K562 (cell line): ENCODE data around the gene SOX15. TPM values are rescaled to one million over a fixed set of nuclear protein-coding genes. Genes with fewer than 3 reads are reported as not detected.

Experiments
- CHCHD3 ChIP-seq: fragments of 250-450 bp; sonication (Bioruptor Pico); IDR thresholded peaks from 2 replicates; pipeline ENCODE4 v2.1.2; 2022; ENCODE audit warnings: mild to moderate bottlenecking
- CREM ChIP-seq: IDR thresholded peaks from 2 replicates; pipeline ENCODE4 v1.6.1; 2014; ENCODE audit warnings: antibody characterized with exemption, low read depth
- FOXJ2 ChIP-seq: fragments of 200-800 bp; sonication (Bioruptor generic); IDR thresholded peaks from 2 replicates; pipeline ENCODE4 v1.6.1; 2016; ENCODE audit warnings: missing genetic modification characterization, missing compliant biosample characterization
- HCFC1 ChIP-seq: IDR thresholded peaks from 2 replicates; pipeline ENCODE4 v1.6.1; 2012; ENCODE audit warnings: low read depth, low read length, improper control_type of control experiment
- KLF16 ChIP-seq: IDR thresholded peaks from 2 replicates; pipeline ENCODE4 v1.6.1; 2016; ENCODE audit warnings: antibody characterized with exemption
- NCOR1 ChIP-seq: fragments of 450-650 bp; IDR thresholded peaks from 2 replicates; pipeline ENCODE4 v1.6.1; 2016; ENCODE audit warnings: mild to moderate bottlenecking, moderate library complexity
- PHB ChIP-seq: fragments of 250-450 bp; sonication (Bioruptor Pico); IDR thresholded peaks from 2 replicates; pipeline ENCODE4 v1.5.0; 2021
- SIN3B ChIP-seq: fragments of 450-650 bp; IDR thresholded peaks from 2 replicates; pipeline ENCODE4 v1.6.1; 2017; ENCODE audit warnings: low read depth, mild to moderate bottlenecking, moderate library complexity
- SUPT5H ChIP-seq: fragments of 450-650 bp; IDR thresholded peaks from 2 replicates; pipeline ENCODE4 v1.6.1; 2016
- ZNF217 ChIP-seq: sonication (generic); formaldehyde crosslinking; IDR thresholded peaks from 2 replicates; pipeline ENCODE4 v1.8.0; 2022; ENCODE audit warnings: mild to moderate bottlenecking, missing genetic modification reagents
- polyA plus RNA-seq, 8 experiments: library from polyadenylated mRNA; depleted of rRNA in 4 of 8; stranded (reverse) in 5 of 8; unstranded in 3 of 8; fragments of >200 nt; fragmentation: Nextera tagmentation in 2 of 8; fragmentation: Illumina TruSeq in 1 of 8; extraction: Ambion mirVana in 2 of 8; extraction: Trizol in 1 of 8; gene quantifications; 2 replicates each; pipeline versions ENCODE4 v1.2.1 to v1.2.3, GENCODE V29; 2011 to 2014; ENCODE audit warnings: inconsistent platforms in 1 of 8, missing spikeins in 1 of 8
- total RNA-seq, 7 experiments: library from RNA; depleted of rRNA in 6 of 7; stranded (reverse); fragments of >200 nt in 6 of 7; fragmentation: Illumina TruSeq in 2 of 7; extraction: Trizol in 2 of 7; gene quantifications; 2 replicates each; pipeline versions ENCODE4 v1.2.1 to v1.2.3, GENCODE V29; 2011 to 2021; ENCODE audit warnings: low replicate concordance in 1 of 7
- TF ChIP-seq, protein P1 (sequence below): fragments of 250-450 bp; sonication (Bioruptor Pico); IDR thresholded peaks from 2 replicates; pipeline ENCODE4 v1.4.0; 2020; ENCODE audit warnings: mild to moderate bottlenecking
- TF ChIP-seq, protein P2 (sequence below): fragments of 450-650 bp; IDR thresholded peaks from 2 replicates; pipeline ENCODE4 v1.6.1; 2017; ENCODE audit warnings: mild to moderate bottlenecking, moderate library complexity
- TF ChIP-seq, protein P3 (sequence below): fragments of 250-450 bp; sonication (Bioruptor Pico); IDR thresholded peaks from 2 replicates; pipeline ENCODE4 v1.5.0; 2021
- TF ChIP-seq, protein P4 (sequence below): sonication (generic); formaldehyde crosslinking; IDR thresholded peaks from 2 replicates; pipeline ENCODE4 v1.8.1; 2023; ENCODE audit warnings: mild to moderate bottlenecking, missing genetic modification reagents
- TF ChIP-seq, protein P5 (sequence below): sonication (generic); formaldehyde crosslinking; IDR thresholded peaks from 2 replicates; pipeline ENCODE4 v1.8.0; 2022; ENCODE audit warnings: missing genetic modification reagents, mild to moderate bottlenecking, borderline replicate concordance
- TF ChIP-seq, protein P6 (sequence below), 2 experiments: fragments of 450-650 bp; conservative IDR thresholded peaks; 2 replicates each; pipeline ENCODE4 v1.6.1; 2017; ENCODE audit warnings: mild to moderate bottlenecking in 2 of 2, moderate library complexity in 2 of 2
- TF ChIP-seq, protein P7 (sequence below): fragments of 450-650 bp; IDR thresholded peaks from 2 replicates; pipeline ENCODE4 v1.6.1; 2016; ENCODE audit warnings: borderline replicate concordance

SOX15 gene
- total and polyA plus RNA-seq, 9 of the 15 experiments (the other 6 are each of a cell fraction or from before 2014, with no cell fraction given): 0.07 to 0.33 (median 0.19) TPM; not detected in 5

DNA sequence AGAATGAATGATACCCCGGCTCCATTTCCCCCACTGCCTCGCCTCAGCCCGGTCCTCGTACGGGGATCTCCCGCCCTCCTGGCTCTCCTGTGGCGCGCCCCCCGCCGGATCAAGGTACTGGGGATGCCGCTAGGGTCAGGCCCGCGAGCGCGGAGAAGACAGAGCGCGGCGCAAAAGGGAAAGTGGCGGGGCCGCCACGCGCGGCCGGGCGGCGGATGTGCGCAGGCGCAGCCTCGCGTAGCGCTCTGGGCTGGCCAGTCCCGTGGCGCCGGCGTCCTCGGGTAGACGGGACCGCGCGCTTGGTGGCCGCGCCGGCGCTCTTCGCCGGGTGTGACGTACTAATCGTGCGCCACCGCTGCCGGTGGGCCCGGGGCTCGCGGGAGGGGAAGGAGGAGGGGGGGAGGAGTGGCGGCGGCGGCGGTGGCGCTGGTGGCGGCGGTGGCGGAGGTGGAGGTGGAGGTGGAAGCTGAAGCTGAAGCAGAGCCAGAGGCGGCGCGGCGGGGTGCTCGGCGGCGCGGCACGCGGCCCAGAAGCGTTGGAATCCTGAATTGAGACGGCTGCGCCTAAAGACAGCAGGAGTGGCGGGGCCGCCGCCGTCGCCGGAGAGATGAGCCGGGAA lies 28.2 kb downstream of the SOX15 start, which contains the start of gene SENP3 (continued):
- TF ChIP-seq PHB (CRISPR knock-in tag) (no peak), FOXJ2 (tag) (no peak), CREM (peak; percentile 98), KLF16 (no peak), SIN3B (peak; percentile 75), NCOR1 (no peak), HCFC1 (peak; percentile 73), CHCHD3 (CRISPR knock-in tag) (no peak), ZNF217 (CRISPR knock-in tag) (no peak), SUPT5H (peak; percentile 70; the same call in 1 of the 2 replicates)
- TF ChIP-seq, protein P1, sequence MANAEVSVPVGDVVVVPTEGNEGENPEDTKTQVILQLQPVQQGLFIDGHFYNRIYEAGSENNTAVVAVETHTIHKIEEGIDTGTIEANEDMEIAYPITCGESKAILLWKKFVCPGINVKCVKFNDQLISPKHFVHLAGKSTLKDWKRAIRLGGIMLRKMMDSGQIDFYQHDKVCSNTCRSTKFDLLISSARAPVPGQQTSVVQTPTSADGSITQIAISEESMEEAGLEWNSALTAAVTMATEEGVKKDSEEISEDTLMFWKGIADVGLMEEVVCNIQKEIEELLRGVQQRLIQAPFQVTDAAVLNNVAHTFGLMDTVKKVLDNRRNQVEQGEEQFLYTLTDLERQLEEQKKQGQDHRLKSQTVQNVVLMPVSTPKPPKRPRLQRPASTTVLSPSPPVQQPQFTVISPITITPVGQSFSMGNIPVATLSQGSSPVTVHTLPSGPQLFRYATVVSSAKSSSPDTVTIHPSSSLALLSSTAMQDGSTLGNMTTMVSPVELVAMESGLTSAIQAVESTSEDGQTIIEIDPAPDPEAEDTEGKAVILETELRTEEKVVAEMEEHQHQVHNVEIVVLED (CRISPR knock-in tag): peak; percentile 74
- TF ChIP-seq, protein P2, sequence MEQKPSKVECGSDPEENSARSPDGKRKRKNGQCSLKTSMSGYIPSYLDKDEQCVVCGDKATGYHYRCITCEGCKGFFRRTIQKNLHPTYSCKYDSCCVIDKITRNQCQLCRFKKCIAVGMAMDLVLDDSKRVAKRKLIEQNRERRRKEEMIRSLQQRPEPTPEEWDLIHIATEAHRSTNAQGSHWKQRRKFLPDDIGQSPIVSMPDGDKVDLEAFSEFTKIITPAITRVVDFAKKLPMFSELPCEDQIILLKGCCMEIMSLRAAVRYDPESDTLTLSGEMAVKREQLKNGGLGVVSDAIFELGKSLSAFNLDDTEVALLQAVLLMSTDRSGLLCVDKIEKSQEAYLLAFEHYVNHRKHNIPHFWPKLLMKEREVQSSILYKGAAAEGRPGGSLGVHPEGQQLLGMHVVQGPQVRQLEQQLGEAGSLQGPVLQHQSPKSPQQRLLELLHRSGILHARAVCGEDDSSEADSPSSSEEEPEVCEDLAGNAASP: no peak
- TF ChIP-seq, protein P3, sequence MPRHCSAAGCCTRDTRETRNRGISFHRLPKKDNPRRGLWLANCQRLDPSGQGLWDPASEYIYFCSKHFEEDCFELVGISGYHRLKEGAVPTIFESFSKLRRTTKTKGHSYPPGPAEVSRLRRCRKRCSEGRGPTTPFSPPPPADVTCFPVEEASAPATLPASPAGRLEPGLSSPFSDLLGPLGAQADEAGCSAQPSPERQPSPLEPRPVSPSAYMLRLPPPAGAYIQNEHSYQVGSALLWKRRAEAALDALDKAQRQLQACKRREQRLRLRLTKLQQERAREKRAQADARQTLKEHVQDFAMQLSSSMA (CRISPR knock-in tag): no peak
- TF ChIP-seq, protein P4, sequence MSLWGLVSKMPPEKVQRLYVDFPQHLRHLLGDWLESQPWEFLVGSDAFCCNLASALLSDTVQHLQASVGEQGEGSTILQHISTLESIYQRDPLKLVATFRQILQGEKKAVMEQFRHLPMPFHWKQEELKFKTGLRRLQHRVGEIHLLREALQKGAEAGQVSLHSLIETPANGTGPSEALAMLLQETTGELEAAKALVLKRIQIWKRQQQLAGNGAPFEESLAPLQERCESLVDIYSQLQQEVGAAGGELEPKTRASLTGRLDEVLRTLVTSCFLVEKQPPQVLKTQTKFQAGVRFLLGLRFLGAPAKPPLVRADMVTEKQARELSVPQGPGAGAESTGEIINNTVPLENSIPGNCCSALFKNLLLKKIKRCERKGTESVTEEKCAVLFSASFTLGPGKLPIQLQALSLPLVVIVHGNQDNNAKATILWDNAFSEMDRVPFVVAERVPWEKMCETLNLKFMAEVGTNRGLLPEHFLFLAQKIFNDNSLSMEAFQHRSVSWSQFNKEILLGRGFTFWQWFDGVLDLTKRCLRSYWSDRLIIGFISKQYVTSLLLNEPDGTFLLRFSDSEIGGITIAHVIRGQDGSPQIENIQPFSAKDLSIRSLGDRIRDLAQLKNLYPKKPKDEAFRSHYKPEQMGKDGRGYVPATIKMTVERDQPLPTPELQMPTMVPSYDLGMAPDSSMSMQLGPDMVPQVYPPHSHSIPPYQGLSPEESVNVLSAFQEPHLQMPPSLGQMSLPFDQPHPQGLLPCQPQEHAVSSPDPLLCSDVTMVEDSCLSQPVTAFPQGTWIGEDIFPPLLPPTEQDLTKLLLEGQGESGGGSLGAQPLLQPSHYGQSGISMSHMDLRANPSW (CRISPR knock-in tag): no peak
- TF ChIP-seq, protein P5, sequence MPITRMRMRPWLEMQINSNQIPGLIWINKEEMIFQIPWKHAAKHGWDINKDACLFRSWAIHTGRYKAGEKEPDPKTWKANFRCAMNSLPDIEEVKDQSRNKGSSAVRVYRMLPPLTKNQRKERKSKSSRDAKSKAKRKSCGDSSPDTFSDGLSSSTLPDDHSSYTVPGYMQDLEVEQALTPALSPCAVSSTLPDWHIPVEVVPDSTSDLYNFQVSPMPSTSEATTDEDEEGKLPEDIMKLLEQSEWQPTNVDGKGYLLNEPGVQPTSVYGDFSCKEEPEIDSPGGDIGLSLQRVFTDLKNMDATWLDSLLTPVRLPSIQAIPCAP (CRISPR knock-in tag): no peak
- TF ChIP-seq, protein P6, sequence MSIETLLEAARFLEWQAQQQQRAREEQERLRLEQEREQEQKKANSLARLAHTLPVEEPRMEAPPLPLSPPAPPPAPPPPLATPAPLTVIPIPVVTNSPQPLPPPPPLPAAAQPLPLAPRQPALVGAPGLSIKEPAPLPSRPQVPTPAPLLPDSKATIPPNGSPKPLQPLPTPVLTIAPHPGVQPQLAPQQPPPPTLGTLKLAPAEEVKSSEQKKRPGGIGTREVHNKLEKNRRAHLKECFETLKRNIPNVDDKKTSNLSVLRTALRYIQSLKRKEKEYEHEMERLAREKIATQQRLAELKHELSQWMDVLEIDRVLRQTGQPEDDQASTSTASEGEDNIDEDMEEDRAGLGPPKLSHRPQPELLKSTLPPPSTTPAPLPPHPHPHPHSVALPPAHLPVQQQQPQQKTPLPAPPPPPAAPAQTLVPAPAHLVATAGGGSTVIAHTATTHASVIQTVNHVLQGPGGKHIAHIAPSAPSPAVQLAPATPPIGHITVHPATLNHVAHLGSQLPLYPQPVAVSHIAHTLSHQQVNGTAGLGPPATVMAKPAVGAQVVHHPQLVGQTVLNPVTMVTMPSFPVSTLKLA (conservative IDR thresholded peaks at IDR 0.05): peak; percentile 56 to 82; a peak in 3 of 4 replicates
- TF ChIP-seq, protein P7, sequence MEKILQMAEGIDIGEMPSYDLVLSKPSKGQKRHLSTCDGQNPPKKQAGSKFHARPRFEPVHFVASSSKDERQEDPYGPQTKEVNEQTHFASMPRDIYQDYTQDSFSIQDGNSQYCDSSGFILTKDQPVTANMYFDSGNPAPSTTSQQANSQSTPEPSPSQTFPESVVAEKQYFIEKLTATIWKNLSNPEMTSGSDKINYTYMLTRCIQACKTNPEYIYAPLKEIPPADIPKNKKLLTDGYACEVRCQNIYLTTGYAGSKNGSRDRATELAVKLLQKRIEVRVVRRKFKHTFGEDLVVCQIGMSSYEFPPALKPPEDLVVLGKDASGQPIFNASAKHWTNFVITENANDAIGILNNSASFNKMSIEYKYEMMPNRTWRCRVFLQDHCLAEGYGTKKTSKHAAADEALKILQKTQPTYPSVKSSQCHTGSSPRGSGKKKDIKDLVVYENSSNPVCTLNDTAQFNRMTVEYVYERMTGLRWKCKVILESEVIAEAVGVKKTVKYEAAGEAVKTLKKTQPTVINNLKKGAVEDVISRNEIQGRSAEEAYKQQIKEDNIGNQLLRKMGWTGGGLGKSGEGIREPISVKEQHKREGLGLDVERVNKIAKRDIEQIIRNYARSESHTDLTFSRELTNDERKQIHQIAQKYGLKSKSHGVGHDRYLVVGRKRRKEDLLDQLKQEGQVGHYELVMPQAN: 0 out of 2 replicates have a peak, but pooled peaks have one; percentile 22
